ENCODE results near the gene KRT34.
"Not testable (repeated sequence)": the region's sequence is repeated elsewhere in the genome, so short reads cannot be mapped to it uniquely, and the experiment has no call there.

Gene KRT34

GRCh38 chr17:41381943-41382342 lies at the start of gene KRT34:
TSS of gene KRT34 (minus strand) at chr17:41382306. CDS start at chr17:41382246, 60 bp downstream.
- not testable (repeated sequence) for H3K27me3 ChIP-seq (ENCODE audit: insufficient read depth, poor library complexity, severe bottlenecking); H3K36me3 ChIP-seq (ENCODE audit: low read depth); H3K4me3 ChIP-seq (ENCODE audit: severe bottlenecking); DNase-seq (ENCODE audit: low spot score); ATAC-seq (ENCODE audit: low read depth); H3K9me3 ChIP-seq (ENCODE audit: severe bottlenecking)
- H3K4me1 ChIP-seq (ENCODE audit: insufficient read depth, poor library complexity, severe bottlenecking) = peaks cover 25% of the 10 kb centered on the region
- peak within 1 kb of the TSS; percentile 81 for H3K27ac ChIP-seq (ENCODE audit: poor library complexity, severe bottlenecking)

- not testable (repeated sequence) for ATAC-seq (ENCODE audit: low read depth); DNase-seq (ENCODE audit: low spot score); H3K4me1 ChIP-seq (ENCODE audit: insufficient read depth, poor library complexity, severe bottlenecking); H3K4me3 ChIP-seq (ENCODE audit: severe bottlenecking); H3K9me3 ChIP-seq (ENCODE audit: severe bottlenecking); H3K36me3 ChIP-seq (ENCODE audit: low read depth); H3K27ac ChIP-seq (ENCODE audit: poor library complexity, severe bottlenecking); H3K27me3 ChIP-seq (ENCODE audit: insufficient read depth, poor library complexity, severe bottlenecking)
Observed at GRCh38 chr17:41430376-41430775, 48.3 kb upstream of the KRT34 start.

GRCh38 chr17:41429667-41430066 lies 47.6 kb upstream of the KRT34 start:
- Histone ChIP-seq H3K27me3 (ENCODE audit: insufficient read depth, poor library complexity, severe bottlenecking) (no peaks in the 10 kb centered on the region), H3K4me1 (ENCODE audit: insufficient read depth, poor library complexity, severe bottlenecking) (no peaks in the 10 kb centered on the region), H3K27ac (ENCODE audit: poor library complexity, severe bottlenecking) (no peak overlapping the region), H3K9me3 (ENCODE audit: severe bottlenecking) (no peaks in the 10 kb centered on the region), H3K4me3 (ENCODE audit: severe bottlenecking) (no peak overlapping the region), H3K36me3 (ENCODE audit: low read depth) (no peaks in the 10 kb centered on the region)
- ATAC-seq (ENCODE audit: low read depth) = no peak
- TF ChIP-seq, protein P1, sequence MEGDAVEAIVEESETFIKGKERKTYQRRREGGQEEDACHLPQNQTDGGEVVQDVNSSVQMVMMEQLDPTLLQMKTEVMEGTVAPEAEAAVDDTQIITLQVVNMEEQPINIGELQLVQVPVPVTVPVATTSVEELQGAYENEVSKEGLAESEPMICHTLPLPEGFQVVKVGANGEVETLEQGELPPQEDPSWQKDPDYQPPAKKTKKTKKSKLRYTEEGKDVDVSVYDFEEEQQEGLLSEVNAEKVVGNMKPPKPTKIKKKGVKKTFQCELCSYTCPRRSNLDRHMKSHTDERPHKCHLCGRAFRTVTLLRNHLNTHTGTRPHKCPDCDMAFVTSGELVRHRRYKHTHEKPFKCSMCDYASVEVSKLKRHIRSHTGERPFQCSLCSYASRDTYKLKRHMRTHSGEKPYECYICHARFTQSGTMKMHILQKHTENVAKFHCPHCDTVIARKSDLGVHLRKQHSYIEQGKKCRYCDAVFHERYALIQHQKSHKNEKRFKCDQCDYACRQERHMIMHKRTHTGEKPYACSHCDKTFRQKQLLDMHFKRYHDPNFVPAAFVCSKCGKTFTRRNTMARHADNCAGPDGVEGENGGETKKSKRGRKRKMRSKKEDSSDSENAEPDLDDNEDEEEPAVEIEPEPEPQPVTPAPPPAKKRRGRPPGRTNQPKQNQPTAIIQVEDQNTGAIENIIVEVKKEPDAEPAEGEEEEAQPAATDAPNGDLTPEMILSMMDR (IDR thresholded peaks at IDR 0.05; ENCODE audit: poor library complexity, severe bottlenecking) = no peak
- no peak for DNase-seq (ENCODE audit: low spot score)

DNA sequence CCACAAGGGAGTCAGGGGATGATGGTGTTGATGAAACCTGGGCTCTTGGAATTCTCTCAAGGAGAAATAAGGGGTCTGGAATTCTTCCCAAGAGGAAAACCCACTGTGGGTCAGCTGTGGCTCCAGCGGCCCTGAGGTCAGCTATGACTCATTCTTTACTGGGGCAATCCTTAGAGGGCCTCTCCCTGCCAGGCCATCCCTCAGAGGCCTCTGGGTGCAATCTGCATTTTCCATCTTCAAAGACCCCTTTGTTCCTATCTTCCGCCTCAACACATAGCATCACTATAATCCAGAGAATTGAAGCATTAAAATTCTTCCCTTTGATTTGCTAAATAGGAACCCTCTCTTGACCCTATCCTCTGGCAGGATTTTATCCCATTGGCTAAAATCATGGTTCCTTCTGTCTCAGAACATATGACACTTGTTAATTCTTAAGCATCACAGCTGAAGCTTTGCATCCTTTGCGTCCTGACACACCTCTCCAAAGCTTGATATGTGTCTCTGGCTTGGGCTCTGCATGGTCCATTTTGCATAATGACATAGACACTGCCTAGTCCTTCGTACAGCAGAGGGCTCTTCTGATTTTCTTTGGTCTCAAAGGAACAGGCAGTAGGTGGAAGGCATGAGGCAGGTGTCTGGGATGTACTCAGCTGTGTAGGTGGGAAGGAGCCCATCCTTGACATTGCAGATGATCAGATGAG lies 46.6 kb upstream of the KRT34 start:
- Histone ChIP-seq H3K4me3 (ENCODE audit: severe bottlenecking) (no peak overlapping the region), H3K9me3 (ENCODE audit: severe bottlenecking) (no peaks in the 10 kb centered on the region), H3K27me3 (ENCODE audit: insufficient read depth, poor library complexity, severe bottlenecking) (no peaks in the 10 kb centered on the region), H3K27ac (ENCODE audit: poor library complexity, severe bottlenecking) (no peak overlapping the region), H3K4me1 (ENCODE audit: insufficient read depth, poor library complexity, severe bottlenecking) (no peaks in the 10 kb centered on the region), H3K36me3 (ENCODE audit: low read depth) (no peaks in the 10 kb centered on the region)
- TF ChIP-seq, protein P1 (IDR thresholded peaks at IDR 0.05; ENCODE audit: poor library complexity, severe bottlenecking) = no peak
- ATAC-seq (ENCODE audit: low read depth) (no peak), DNase-seq (ENCODE audit: low spot score) (no peak)

DNA sequence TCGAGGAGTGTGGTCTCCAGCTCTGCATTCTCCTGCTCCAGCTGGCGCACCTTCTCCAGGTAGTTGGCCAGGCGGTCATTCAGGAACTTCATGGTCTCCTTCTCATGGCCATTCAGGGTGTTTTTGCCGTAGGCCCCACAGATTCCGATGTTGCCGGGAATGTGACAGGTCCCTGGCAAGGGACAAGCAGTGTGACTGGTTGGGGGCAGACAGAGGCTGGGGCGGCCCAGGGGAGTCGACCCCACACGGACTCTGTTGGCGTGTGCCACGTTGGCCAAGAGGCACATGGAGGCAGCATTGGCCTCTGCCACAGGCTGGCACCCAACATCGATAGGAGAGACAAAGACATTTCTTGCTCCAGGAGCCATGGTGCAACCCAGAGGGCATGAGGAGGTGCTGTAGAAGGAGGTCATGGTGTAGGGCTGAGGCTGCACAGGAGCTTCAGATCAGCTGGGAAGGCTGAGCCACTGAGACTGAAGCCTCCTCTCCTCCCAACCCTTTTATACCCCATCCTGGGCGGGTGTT lies 42.1 kb upstream of the KRT34 start, which contains the start of gene KRT37:
TSS of gene KRT37 (minus strand) at position 475 of the 525 bp plus-strand sequence. CDS start at position 413, 62 bp downstream.
- Histone ChIP-seq H3K27me3 (ENCODE audit: insufficient read depth, poor library complexity, severe bottlenecking) (no peaks in the 10 kb centered on the region), H3K9me3 (ENCODE audit: severe bottlenecking) (no peaks in the 10 kb centered on the region), H3K27ac (ENCODE audit: poor library complexity, severe bottlenecking) (no peak within 1 kb of the TSS), H3K4me3 (ENCODE audit: severe bottlenecking) (no peak within 1 kb of the TSS), H3K36me3 (ENCODE audit: low read depth) (no peaks in the 10 kb centered on the region), H3K4me1 (ENCODE audit: insufficient read depth, poor library complexity, severe bottlenecking) (peaks cover 24% of the 10 kb centered on the region)
- TF ChIP-seq, protein P1 (IDR thresholded peaks at IDR 0.05; ENCODE audit: poor library complexity, severe bottlenecking) = no peak
- DNase-seq (ENCODE audit: low spot score) (no peak), ATAC-seq (ENCODE audit: low read depth) (no peak)

DNA sequence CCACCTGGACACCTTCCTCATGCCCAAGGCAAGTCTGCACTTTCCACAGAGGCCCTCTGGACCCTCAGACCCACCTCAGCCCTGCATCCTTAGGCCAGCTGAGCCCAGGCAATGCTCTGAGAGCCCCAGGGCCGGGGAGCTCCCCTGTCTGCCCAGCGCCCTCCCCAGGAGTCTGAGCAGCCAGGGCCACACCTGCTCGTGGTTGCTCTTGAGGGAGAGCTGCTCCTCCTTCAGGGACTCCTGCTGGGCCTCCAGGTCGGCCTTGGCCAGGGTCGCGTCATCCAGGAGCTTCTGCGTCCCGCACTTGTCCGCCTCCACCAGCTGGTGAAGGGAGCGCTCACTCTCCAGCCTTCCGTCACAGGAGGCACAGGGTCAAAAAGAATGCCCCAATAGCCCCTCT lies 40.5 kb upstream of the KRT34 start:
- DNase-seq (ENCODE audit: low spot score); H3K27me3 ChIP-seq (ENCODE audit: insufficient read depth, poor library complexity, severe bottlenecking); H3K9me3 ChIP-seq (ENCODE audit: severe bottlenecking); H3K36me3 ChIP-seq (ENCODE audit: low read depth); H3K4me3 ChIP-seq (ENCODE audit: severe bottlenecking); ATAC-seq (ENCODE audit: low read depth); H3K27ac ChIP-seq (ENCODE audit: poor library complexity, severe bottlenecking): not testable (repeated sequence)
- peaks cover 37% of the 10 kb centered on the region for H3K4me1 ChIP-seq (ENCODE audit: insufficient read depth, poor library complexity, severe bottlenecking)
